Esophagus muscularis mucosa (tissue), 3 donors: ENCODE results near the gene SDR9C7.

Source experiments
- CTCF ChIP-seq, 3 experiments: fragments of 200-600 bp in 2 of 3; fragments of 450-650 bp in 1 of 3; sonication (generic) in 2 of 3; IDR thresholded peaks; one replicate each; pipeline ENCODE4 v1.5.1; 2017 to 2019; ENCODE audit warnings: antibody characterized with exemption in 3 of 3, mild to moderate bottlenecking in 2 of 3, moderate library complexity in 1 of 3
- POLR2A ChIP-seq: fragments of 450-650 bp; IDR thresholded peaks from one replicate; pipeline ENCODE4 v1.6.1; 2017; ENCODE audit warnings: antibody characterized with exemption, moderate library complexity, mild to moderate bottlenecking, low read depth

- TF ChIP-seq CTCF (IDR thresholded peaks at IDR 0.05) (no peak), POLR2A (no peak)
Observed at GRCh38 chr12:56922031-56922430, 12.2 kb downstream of the SDR9C7 start.
